Parathyroid adenoma (tissue), 2 donors: ENCODE data around the gene CCDC92.

Experiments
- H2AFZ ChIP-seq: fragments of 300-600 bp; sonication (generic); one replicate; pipeline ENCODE4 v1.7.0; 2017; ENCODE audit warnings: antibody characterized with exemption, mild to moderate bottlenecking
- H3K27ac ChIP-seq: fragments of 300-600 bp; sonication (generic); one replicate; pipeline ENCODE4 v1.7.0; 2017
- H3K27me3 ChIP-seq: fragments of 300-600 bp; sonication (generic); one replicate; pipeline ENCODE4 v1.7.0; 2017; ENCODE audit warnings: low read length; ENCODE audit not compliant: control insufficient read depth, insufficient read depth
- H3K36me3 ChIP-seq: fragments of 300-600 bp; sonication (generic); one replicate; pipeline ENCODE4 v1.7.0; 2017; ENCODE audit warnings: low read length; ENCODE audit not compliant: control insufficient read depth, insufficient read depth
- H3K4me1 ChIP-seq: fragments of 300-600 bp; sonication (generic); one replicate; pipeline ENCODE4 v1.7.0; 2017; ENCODE audit warnings: control low read depth
- H3K4me2 ChIP-seq: fragments of 300-600 bp; sonication (generic); one replicate; pipeline ENCODE4 v1.7.0; 2017; ENCODE audit warnings: low read length
- H3K4me3 ChIP-seq: fragments of 300-600 bp; sonication (generic); one replicate; pipeline ENCODE4 v1.7.0; 2017; ENCODE audit warnings: low read depth, low read length
- H3K79me2 ChIP-seq: fragments of 300-600 bp; sonication (generic); one replicate; pipeline ENCODE4 v1.7.0; 2017; ENCODE audit warnings: control low read depth
- H3K9ac ChIP-seq: fragments of 300-600 bp; sonication (generic); one replicate; pipeline ENCODE4 v1.7.0; 2017; ENCODE audit warnings: mild to moderate bottlenecking
- H3K9me3 ChIP-seq: fragments of 300-600 bp; sonication (generic); one replicate; pipeline ENCODE4 v1.7.0; 2017; ENCODE audit warnings: low read length; ENCODE audit not compliant: control insufficient read depth
- CTCF ChIP-seq: fragments of 300-600 bp; sonication (generic); IDR thresholded peaks from one replicate; pipeline ENCODE4 v1.7.0; 2017; ENCODE audit warnings: antibody characterized with exemption, mild to moderate bottlenecking
- donor health status: primary hyperparathyroidism.

The CCDC92 gene

GRCh38 chr12:123899368-123899767, 73.3 kb downstream of the CCDC92 start:
- Histone ChIP-seq H3K4me1 (no peaks in the 10 kb centered on the region), H3K4me2 (no peak overlapping the region), H3K79me2 (no peaks in the 10 kb centered on the region), H2AFZ (no peak overlapping the region), H3K4me3 (no peak overlapping the region), H3K27me3 (no peaks in the 10 kb centered on the region), H3K36me3 (no peaks in the 10 kb centered on the region), H3K27ac (no peak overlapping the region), H3K9me3 (no peaks in the 10 kb centered on the region), H3K9ac (no peak overlapping the region)
- no peak for TF ChIP-seq CTCF

- Histone ChIP-seq H3K9me3 (no peaks in the 10 kb centered on the region), H3K4me3 (no peak overlapping the region), H3K27ac (no peak overlapping the region), H3K9ac (no peak overlapping the region), H3K36me3 (no peaks in the 10 kb centered on the region), H3K4me1 (no peaks in the 10 kb centered on the region), H2AFZ (no peak overlapping the region), H3K27me3 (no peaks in the 10 kb centered on the region), H3K79me2 (no peaks in the 10 kb centered on the region), H3K4me2 (no peak overlapping the region)
- no peak for TF ChIP-seq CTCF
These were observed 74.0 kb downstream of the CCDC92 start for GRCh38 chr12:123898673-123899072.

- H3K27ac ChIP-seq, result no peak overlapping the region
- H3K27me3 ChIP-seq, result no peaks in the 10 kb centered on the region
- H3K4me1 ChIP-seq, result no peaks in the 10 kb centered on the region
- TF ChIP-seq CTCF, result no peak
- no peak overlapping the region for H2AFZ ChIP-seq
- no peaks in the 10 kb centered on the region for H3K36me3 ChIP-seq
- no peaks in the 10 kb centered on the region for H3K9me3 ChIP-seq
- no peak overlapping the region for H3K4me3 ChIP-seq
- H3K79me2 ChIP-seq, result no peaks in the 10 kb centered on the region
- H3K9ac ChIP-seq, result no peak overlapping the region
- no peak overlapping the region for H3K4me2 ChIP-seq
These were observed 75.4 kb downstream of the CCDC92 start for GRCh38 chr12:123897221-123897620.

- Histone ChIP-seq H3K4me1 (no peaks in the 10 kb centered on the region), H3K36me3 (no peaks in the 10 kb centered on the region), H3K9ac (no peak overlapping the region), H3K4me3 (no peak overlapping the region), H2AFZ (no peak overlapping the region), H3K9me3 (no peaks in the 10 kb centered on the region), H3K27ac (no peak overlapping the region), H3K4me2 (no peak overlapping the region), H3K27me3 (no peaks in the 10 kb centered on the region), H3K79me2 (no peaks in the 10 kb centered on the region)
- no peak for TF ChIP-seq CTCF
These were observed 75.9 kb downstream of the CCDC92 start for GRCh38 chr12:123896767-123897166.

- TF ChIP-seq CTCF, result no peak
- H3K27ac ChIP-seq, result no peak overlapping the region
These were observed 77.2 kb downstream of the CCDC92 start for GRCh38 chr12:123895451-123895850.

More at GRCh38 chr12:123895451-123895850, 77.2 kb downstream of the CCDC92 start:
- H3K4me1 ChIP-seq, result no peaks in the 10 kb centered on the region
- H3K27me3 ChIP-seq, result no peaks in the 10 kb centered on the region
- no peak overlapping the region for H3K4me3 ChIP-seq
- H3K4me2 ChIP-seq, result no peak overlapping the region
- no peak overlapping the region for H3K9ac ChIP-seq
- H3K36me3 ChIP-seq, result no peaks in the 10 kb centered on the region
- no peak overlapping the region for H2AFZ ChIP-seq
- H3K9me3 ChIP-seq, result no peaks in the 10 kb centered on the region
- no peaks in the 10 kb centered on the region for H3K79me2 ChIP-seq
